HK-2 (cell line): Measurements from ENCODE around the gene ZAP70.

Experiments used
- DNase-seq: peaks from one replicate; pipeline ENCODE4 v3.0.0-alpha.2; 2018; ENCODE audit not compliant: unreplicated experiment

ZAP70 gene

DNA sequence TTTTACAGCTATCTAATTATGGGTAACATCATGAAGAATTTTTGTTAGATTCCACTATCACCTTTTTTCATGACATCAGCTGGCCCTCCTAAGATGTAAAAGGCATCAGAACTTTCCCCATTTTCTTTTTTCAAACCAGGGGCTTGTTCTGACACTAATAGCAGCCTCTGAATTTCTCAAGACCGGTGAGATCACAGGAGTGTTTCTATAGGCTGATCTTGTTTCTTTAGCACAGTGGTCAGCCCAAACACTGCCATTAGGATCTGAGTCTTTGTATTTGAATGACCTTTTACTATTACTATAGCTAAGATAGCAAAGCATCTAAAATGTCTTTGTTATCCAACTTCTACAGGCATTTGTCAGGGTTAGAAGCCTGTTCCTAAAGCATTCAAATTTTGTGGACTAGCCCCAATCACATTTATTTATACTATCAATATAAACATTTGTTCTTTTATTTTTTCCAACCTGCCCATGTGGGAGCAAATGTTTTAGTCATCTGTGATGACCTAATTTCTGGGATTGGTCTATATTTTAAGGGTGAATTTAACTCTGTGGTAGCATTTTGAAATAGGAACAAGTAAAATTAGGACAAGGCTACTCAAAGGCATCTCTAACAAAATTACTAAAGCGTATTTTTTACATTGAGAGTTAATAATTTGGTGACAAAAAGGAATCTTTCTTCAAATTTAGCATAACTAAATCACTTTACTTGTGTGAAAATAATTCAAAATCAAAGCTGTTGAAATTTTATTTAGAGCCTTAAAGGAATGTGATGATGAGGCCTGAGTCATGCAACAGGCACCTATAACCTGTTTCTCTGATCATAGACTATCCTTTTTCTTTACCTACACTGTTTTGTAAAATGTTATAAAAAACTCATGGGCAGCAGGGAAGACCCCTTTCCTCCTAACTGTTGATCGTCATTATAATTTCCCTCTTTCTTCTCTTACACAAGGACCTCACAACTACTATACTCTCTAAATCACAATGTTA lies 39.3 kb downstream of the ZAP70 start:
- DNase-seq, result no peak

DNA sequence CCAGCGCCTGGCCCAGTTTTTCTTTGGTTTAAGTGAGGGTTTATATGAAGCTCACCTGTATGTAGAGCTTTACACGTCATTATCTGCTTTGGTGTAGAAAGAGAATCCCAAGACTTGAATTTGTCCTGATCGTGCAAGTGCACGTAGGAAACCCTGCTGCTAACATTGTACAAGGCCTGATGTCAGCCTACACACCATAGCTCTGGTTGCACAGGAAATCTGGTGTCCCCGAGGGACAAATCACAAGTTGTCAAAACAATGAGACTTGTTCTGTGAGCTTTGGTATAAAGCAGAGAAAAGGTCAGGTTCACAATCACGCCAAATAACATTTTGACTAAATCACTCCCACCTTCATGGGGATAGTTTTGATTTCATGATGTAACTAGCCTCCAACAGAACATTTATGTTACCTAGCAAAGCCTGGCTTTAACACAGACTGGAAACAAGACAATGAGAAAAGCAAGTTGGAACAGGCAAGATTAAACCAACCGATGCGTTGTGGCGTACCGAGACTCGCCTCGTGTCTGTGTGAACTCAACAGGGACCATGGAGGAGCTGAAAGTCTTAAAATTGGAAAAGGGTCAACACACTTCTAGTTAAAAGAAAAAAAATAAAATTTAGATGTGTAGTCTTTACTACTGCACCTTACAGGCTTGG lies 41.4 kb downstream of the ZAP70 start:
- DNase-seq, result no peak

- DNase-seq, result no peak
Measured at GRCh38 chr2:97755491-97755890, 42.1 kb downstream of the ZAP70 start.

- DNase-seq, result no peak
Measured at GRCh38 chr2:97757062-97757461, 43.7 kb downstream of the ZAP70 start.

GRCh38 chr2:97758131-97758705 lies 44.8 kb downstream of the ZAP70 start:
- DNase-seq, result no peak

- DNase-seq, result no peak
Measured at GRCh38 chr2:97759727-97760407, 46.5 kb downstream of the ZAP70 start.

DNA sequence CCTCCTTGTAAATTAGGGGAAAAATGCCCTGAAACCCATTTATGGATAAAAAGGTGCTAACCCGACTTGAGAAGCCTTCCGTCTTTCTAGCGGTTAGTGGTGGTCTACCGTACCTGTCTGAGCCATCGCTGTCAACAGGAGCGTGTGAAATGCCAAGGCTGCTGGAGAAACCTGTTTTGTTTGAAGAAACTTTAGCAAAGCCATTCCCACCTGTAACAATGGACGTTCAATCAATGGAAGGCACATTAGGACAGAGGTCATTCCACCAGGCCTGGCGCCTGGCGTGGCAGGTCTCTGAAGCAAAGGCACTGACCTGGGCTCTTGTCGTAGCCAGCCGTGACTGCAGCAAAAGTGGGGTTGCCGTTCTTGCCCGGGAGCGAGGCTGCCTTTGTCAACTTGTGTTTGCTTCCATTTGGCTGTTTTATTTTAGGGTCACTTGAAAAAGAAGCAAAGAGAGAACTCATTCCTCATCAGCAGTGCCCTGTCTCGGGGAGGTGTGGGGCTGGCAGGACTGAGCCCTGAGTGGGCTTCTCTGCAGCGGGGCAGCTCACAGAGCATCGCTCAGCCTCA lies 47.2 kb downstream of the ZAP70 start:
- no peak for DNase-seq

DNA sequence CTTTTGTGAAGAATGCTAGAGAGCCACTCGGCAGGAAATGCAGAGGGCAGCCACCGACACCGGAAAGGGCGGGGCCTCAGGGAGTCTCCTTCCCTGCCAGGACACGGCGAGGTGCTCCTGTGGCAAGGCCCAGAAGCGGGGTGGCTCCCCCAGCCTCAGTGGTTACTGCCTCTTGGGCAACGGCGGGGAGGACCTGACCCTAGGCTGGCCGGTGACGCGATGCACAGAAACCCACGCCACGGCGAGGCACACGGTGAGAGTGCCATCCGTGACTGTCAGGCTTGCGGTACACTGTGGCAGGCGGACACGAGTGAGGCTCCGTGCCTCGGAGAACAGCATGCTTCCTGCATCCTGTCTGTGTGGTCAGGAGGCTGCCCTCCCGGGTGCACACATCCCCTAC lies 47.8 kb downstream of the ZAP70 start:
- no peak for DNase-seq

DNA sequence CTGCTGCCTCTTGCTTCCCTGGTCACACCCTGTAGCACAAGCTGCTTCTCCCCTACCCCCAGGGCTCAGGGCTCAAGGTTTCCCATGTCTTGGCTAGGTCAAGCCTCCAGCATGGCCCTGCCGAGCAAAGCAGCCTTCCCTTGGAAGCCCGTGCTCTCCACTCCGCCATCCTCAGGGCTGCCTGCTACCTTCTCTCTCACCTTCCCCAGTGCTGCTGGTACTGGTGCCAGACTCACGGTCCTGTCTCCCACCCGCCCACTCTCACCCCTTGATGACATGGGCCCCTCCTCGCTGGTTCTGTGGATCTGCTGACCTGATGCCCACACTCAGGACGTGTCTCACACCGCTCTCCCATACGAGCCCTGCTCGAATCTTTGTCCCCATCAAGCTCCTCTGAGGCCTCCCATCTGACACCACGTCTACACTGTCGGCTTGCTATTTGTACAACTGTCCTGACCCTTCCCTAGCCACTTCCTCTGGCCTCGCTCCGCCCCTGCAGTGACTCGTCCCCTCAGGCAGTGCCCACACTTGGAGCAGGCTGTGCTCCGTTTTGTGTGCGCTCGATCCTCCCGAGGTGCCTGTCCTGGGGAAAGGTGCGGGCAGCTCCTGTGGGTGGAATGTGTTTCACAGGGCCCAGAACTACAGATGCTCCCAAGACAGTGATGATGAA lies 49.9 kb downstream of the ZAP70 start:
- peak; percentile 30 for DNase-seq

DNA sequence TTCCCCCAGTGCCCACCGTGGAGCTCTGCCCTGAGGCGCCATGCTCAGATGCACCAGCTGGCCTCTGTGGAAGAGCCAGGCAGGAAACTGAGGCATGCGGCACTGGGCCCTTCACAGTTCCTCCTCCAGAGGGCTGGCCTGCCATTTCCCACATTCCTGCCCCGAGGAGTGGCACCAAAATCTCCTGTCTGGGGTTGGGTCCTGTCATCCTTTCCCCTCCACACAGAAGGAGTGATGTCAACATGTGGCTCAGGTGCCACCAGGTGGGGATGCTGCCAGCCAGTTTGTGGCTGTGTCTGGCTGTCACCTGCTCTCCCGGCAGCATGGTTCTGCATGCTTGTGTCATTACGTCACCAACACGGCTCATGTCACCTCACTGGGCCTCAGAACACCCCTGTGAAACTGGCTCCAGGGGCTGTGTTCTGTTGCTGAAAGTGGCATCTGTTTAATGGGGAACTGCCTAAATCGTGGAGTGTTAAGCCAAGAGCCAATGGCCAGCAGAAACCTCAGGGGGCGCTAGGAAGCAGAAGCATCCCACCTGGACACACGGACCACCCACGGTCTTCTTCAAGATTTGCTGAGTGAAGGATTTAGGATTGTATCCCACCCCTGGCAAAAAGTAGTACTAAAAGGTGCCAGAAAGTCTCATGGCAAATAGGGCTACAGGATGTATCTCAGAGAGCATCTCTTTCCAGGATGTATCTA lies 51.3 kb downstream of the ZAP70 start:
- no peak for DNase-seq

GRCh38 chr2:97765933-97766332 lies 52.6 kb downstream of the ZAP70 start:
- DNase-seq, result no peak

DNA sequence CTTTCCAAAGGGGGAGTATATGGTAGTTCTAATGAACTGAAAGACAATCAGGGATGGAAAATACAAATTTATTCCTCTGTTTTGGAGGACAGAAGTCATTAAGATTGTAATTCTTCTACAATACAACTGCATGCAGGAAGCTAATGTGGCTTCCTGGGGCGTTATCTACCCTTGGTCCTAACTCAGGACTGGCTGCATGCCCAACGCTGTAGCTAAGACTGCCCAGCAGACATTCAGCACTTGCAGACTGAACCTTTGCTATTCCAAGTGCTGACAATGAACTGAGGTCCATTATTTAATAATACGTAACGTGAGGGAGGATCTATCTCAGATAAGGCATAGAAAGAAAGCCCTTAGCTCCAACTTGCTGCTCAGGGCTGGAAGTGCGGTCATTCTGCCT lies 53.2 kb downstream of the ZAP70 start:
- DNase-seq, result no peak

- DNase-seq, result no peak
Measured at GRCh38 chr2:97769308-97769707, 55.9 kb downstream of the ZAP70 start.

- DNase-seq, result no peak
Measured at GRCh38 chr2:97769711-97770110, 56.3 kb downstream of the ZAP70 start.

GRCh38 chr2:97770445-97770844 lies 57.1 kb downstream of the ZAP70 start:
- DNase-seq, result no peak

- no peak for DNase-seq
Measured at GRCh38 chr2:97774425-97774824, 61.0 kb downstream of the ZAP70 start.

DNA sequence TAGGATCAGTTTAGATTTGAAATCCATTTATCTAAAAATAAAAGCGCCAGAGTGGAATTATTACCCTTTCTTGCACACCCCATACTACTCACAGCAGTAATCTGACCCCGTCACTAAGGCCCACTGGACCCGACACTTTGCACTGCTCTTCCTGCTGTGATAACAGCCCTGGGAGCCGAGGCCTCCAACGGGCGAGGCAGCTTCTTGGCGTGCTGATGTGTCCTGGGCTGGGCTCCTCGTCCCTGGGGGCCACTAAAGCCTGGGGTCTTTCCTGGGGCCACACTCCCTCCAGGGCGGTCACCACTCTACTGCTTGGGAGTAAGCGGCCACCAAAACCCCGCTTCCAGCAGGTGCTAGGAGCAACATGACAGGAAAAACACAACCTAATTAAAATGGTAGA lies 61.7 kb downstream of the ZAP70 start:
- no peak for DNase-seq

DNA sequence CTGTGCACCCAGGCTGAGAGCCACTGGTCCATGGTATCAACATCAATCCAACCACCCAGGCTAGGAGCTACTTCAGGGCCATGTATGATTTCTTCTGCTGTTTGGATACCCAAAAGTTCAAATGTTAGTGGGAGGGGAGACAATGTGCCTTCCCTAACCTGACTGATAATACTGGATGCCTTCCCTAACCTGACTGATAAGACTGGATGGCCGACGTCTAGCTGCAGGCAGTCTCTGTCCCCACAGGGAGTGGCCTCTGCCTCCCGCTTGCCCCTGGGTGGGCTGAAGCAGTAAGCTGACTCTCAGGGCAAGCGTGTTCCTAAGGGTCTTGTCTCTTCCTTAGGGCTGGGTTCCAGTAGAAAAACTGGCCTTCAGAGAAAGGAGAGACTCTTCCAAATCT lies 65.8 kb downstream of the ZAP70 start:
- no peak for DNase-seq

DNA sequence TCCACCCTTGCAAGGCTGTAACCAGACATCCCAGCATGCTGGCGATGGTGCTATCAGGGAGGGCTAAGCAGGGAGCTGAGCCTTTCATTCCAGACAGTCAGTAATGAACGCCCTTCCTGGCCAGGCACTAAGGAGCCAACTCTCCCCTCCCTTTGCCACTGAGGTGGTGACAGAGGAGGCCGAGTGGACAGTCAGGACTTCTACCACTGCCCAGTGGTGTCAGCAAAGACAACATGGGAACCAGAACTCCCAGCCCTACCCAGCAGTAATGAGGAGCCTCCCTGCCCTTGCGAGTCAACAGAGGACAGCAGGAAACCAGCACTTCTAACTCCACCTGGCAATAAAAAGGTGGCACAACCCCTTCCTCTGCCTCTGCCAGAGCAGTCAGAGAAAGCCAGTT lies 68.6 kb downstream of the ZAP70 start:
- no peak for DNase-seq

- no peak for DNase-seq
Measured at GRCh38 chr2:97784953-97785352, 71.6 kb downstream of the ZAP70 start.

- no peak for DNase-seq
Measured at GRCh38 chr2:97785818-97786217, 72.4 kb downstream of the ZAP70 start.
